A673 (cell line): ENCODE measurements around the gene CCDC106.

Experiments
- CTCF ChIP-seq: fragments of 300-800, 200-600 bp; sonication (generic); conservative IDR thresholded peaks from 2 replicates; pipeline ENCODE4 v1.5.1; 2017; ENCODE audit warnings: low read depth, mild to moderate bottlenecking, antibody characterized with exemption, low read length, moderate library complexity, mixed read lengths
- EZH2 ChIP-seq: fragments of 200-600 bp; sonication (generic); IDR thresholded peaks from 2 replicates; pipeline ENCODE4 v1.6.1; 2017; ENCODE audit warnings: borderline replicate concordance, low read depth, mild to moderate bottlenecking, mixed read lengths, antibody characterized with exemption, low read length; ENCODE audit not compliant: poor library complexity, severe bottlenecking

GRCh38 chr19:55632463-55632834, 15.6 kb upstream of the CCDC106 start:
- peak; percentile 80 for TF ChIP-seq CTCF
- no peak for TF ChIP-seq EZH2
